ENCODE data around the gene LIN54.
"Not testable (repeated sequence)": the region's sequence is repeated elsewhere in the genome, so short reads cannot be mapped to it uniquely, and the experiment has no call there.

The LIN54 gene

DNA sequence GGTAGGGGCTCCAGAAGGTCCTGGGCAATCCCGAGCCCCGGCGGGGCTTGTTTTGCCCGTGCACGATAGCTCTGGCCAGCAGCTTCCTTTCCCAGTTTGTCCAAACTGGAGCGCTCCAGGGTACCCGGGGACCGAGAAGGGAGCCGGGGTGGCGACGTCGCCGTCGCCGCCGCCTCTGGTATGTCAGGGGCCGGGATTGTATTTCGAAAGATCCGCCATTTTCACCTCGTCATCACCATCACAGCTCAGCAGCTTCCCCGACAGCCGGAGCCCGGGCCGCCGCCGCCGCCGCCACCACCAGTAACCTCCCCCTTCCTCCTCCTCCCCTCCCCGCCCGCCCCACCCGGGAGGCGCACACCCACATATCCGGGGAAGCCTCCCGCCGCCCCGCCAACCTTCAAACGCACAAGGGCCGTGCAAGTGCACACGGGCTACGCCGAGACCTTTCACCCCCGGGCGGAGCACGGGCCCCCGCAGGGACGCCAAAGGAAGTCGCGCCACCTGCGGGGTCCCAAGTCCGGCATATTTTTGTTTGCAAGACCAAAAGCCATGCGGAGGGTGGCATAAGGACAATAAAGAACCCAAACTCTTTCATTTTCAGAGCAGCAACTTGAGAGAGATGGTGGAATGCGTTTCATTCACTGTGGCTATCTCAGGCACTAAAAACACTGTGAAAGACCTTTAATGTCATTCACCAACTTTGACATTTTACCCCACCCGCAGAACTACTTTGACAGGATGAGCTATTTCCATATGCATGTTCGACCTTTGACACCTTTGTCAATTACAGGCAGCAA, at the start of gene LIN54:
Gene LIN54 (minus strand): TSS at position 302 of the 797 bp plus-strand sequence. CDS start 25,979 bp downstream, outside the sequence.
- DNase-seq (ENCODE audit: low spot score), result peak; percentile 73

DNA sequence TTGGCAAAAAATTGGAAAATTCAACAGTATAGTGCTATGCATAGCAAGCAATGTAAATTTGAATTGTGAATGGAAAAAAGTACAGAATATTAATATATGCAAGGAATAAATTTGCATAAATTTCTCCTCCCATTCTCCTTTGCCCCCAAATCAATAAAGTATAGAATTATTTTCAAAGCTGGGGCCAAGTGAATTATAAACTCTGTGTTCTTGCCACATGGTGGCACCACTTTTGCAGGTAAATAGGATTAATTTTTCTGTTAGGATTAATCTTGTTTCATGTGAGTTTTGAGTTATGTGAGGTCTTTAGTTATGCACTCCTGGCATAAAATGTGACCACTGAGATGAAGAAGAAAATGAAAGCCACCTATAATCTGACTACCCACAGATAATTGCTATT, 44.3 kb upstream of the LIN54 start:
- no peak for DNase-seq (ENCODE audit: low spot score)

DNA sequence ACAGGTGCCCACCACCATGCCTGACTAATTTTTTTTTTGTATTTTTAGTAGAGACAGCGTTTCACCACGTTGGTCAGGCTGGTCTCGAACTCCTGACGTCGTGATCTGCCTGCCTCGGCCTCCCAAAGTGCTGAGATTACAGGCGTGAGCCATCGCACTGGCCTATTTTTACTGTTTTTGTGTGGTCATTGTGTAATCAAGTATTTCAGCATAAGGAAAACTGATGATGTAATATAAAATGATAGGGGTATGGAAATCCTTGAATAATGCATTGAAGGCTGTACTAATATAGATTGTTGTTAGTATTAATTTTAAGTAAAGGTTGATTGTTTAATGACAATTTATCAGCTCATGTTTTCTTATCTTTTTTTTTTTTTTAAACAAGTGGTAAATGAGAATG, 38.2 kb upstream of the LIN54 start:
- DNase-seq (ENCODE audit: low spot score), result not testable (repeated sequence)

DNA sequence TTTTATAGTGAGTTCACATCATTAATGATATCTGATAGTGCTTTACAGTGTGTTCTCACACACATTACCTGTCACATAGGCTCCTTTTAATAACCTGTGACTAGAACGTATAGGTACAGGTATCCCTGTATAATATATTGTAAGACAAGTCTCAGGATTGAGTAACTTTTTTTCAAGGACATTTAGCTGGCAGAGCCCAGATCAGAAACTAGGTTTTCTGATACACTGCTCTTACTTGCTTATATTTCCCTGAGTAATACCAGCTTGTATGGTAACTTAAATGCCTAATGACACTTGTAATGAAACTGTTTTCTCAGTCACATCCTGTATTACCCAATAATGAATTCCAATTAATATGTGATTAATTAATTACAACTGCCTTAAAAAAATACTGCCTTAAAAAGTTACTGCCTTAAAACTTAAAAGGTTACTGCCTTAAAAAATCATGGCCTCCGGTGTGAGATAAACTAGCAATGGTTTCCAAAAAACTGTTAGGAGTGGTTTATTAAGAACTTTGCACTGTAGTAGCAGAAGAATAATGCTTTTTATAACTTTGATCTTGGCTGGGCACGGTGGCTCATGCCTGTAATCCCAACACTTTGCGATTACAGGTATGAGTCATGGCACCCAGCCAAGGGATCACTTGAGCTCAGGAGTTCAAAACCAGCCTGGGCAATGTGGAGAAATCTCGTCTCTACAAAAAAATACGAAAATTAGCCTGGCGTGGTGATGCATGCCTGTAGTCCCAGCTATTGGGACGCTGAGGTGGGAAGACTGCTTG, 36.3 kb upstream of the LIN54 start:
- DNase-seq (ENCODE audit: low spot score), result no peak

DNA sequence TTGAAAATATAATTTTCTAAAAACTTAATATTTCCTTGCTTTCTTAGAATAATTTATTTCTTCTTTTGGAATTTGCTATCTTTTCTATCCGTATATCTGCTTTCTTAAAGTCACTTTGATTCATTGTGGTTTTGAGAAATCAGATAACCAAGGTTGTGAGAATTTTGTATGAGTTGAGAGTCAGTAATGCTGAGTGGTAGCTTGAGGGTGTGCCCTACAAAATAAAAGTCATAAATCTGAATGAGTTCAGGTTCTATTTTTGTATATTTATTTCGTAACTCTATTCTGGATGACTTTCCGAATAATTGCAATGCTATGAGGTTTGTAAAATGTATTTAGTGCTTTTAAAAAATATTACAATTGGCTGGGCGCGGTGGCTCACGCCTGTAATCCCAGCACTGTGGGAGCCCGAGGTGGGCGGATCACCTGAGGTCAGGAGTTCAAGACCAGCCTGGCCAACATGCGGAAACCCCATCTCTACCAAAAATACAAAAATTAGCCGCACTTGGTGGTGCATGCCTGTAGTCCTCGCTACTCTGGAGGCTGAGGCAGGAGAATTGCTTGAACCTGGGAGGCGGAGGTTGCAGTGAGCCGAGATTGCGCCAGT, 33.3 kb upstream of the LIN54 start:
- DNase-seq (ENCODE audit: low spot score), result no peak

DNA sequence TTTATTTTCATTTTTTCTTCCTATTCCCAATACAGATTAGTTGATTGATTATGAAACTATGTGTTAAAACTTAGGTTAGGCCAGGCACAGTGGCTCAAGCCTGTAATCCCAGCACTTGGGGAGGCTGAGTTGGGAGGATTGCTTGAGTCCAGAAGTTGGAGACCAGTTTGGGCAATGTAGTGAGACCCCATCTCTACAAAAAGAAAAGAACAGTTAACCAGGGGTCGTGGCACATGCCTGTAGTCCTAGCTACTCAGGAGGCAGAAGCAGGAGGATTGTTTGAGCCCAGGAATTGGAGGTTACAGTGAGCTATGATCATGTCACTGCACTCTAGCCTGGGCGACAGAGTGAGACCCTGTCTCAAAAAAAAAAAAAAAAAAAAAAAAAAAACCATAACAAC, 32.5 kb upstream of the LIN54 start:
- not testable (repeated sequence) for DNase-seq (ENCODE audit: low spot score)

DNA sequence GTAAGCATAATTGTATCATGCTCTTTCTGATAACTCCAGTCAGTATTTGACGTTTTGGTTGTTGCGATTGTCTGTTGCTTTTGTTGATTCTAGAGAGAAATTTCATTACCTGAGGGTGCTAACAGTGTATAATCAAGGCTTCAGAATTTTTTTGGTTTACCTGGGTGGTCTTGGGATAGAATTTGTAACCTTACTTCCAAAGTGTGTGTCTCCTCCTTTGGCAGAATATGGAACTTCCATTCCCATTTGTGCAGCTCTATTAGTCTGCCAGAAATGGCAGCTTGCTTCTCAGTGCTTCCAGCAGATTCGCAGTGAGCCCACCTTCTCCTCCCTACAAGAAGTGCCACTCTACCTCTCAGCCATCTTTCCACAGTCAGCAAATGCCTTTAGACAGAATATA, 29.6 kb upstream of the LIN54 start:
- DNase-seq (ENCODE audit: low spot score), result no peak

DNA sequence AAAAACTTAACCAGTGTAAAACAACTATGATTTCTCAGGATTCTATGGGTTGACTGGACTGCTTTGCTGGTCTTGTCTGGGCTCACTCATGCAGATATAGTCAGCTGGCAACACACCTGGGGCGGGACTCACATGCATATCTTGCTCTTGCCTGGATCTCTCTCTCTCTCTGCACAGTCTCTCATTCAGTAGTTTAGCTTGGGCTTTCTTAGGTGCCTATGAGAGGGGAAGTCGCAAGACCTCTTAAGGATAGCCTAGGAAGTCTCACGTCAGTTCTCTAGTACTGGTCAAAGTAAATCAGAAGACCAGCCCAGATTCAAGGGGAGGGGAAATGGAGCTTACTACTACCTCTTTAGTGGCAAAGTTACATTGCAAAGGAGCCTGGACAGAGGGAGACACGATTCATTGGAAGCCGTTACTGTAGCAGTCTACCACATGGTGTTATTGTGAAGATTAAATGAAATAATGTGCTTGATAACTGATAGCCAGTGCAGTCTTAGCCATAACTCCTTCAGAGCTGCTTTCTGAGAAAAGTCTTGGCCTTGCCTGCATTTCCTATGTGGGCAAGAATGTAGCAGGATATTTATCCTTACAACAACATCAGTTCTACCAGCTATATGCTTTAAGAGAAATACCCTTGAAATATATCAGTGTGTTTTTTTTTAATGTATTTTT, 26.5 kb upstream of the LIN54 start:
- DNase-seq (ENCODE audit: low spot score), result no peak

DNA sequence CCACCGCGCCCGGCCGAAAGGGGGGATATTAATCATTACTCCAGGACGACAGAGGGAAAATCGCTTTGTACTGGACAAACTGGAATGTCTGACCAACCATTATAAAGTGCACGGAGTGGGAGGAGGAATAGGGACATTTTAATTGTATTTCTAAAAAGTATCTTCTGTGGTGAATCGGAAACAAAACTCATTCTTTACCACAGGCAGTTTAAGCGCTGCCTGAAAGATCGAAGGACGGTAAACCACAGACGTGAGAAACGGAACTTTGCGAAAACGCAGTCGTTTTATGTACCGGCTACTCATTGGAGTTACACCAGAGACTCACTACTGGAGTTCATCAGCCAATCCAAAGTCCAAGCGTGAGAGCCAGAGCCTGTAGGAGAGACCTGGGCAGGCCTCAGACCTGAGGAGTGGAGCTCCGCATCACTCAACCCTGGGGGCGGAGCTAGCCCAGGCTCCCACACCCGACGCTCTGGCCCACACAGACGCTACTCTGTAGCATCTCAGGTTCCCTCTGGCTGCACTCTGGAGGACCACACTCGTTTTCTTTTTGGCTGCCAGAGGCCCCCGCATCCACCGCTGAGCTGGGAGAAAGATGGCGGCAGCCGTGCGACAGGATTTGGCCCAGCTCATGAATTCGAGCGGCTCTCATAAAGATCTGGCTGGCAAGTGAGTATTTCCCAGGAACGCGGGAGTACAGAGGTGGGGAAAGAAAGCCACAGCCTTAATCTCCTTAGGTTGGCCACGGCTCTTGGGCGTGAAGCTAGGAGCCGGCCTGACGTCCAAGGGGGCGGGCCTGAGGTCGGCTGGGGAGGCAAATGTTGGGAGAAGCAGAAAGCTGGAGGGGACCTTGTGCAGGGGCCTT, 24.2 kb upstream of the LIN54 start, which contains the start of gene COPS4:
Gene COPS4 (plus strand): TSS at position 554 of the 865 bp plus-strand sequence. CDS start 42 bp downstream, at position 596.
- peak; percentile 100 for DNase-seq (ENCODE audit: low spot score)

DNA sequence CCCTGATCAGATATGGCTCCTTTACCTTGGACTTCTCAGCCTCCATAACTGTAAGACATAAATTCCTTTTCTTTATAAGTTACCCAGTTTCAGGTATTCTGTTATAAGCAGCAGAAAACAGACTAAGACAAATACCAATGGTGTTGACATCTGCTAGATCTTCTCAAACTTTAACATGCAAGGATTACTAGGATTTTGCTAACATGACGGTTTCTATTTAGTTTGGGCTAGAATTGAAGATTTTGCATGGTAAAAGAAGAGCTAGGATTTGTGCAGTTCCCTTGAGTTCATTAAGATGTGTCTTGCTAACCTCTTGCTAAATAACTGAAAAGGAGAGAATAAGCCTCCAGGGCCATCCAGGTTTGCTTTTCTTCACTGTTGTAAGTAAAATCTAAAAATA, 19.1 kb upstream of the LIN54 start:
- no peak for DNase-seq (ENCODE audit: low spot score)

DNA sequence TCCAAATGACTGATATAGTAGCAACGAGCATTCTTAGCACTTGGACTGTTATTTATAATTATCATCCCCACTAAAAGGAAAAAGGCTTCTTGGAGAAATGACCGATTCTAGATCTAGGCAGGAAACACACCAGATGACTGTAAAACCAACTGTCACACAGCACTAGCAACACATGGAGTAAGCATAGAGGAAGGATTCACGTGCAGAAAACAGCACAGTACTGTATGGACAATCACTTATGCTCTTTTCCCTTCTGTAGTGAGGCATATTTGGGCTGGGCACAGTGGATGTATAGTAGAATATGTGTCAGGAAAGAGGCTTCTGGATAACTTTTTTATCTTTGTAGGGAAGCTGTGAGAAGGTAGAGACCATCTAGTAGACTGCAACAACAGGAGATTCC, 18.4 kb upstream of the LIN54 start:
- no peak for DNase-seq (ENCODE audit: low spot score)

DNA sequence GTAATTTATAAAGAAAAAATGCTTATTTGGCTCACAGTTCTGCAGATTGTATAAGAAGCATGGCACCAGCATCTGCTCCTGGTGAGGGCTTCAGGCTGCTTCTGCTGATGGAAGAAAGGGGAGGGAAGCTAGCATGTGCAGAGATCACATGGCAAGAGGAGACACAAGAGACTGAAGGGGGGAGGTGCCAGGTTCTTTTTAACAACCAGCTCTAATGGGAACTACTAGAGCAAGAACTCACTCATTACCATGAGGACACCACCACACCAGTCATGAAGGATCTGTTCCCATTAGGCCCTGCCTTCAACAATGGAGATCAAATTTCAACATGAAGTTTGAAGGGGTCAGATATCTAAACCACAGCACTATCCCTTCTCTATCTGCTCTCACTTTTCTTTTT, 14.9 kb upstream of the LIN54 start:
- no peak for DNase-seq (ENCODE audit: low spot score)

DNA sequence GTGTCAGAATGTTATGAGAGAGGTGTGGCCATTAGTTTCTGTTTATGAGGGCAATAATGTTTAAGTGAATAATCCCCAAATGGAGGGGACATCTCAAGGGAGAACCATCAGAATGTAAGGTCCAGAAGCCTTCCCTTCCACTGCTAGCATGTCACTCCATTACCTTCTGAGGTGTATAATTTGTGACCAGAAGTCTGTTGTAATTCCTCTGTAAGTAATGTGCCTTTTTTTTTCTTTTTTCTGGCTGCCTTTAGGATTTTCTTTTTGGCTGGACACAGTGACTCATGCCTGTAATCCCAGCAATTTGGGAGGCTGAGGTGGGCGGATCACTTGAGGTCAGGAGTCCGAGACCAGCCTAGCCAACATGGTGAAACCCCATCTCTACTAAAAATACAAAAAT, 13.6 kb upstream of the LIN54 start:
- DNase-seq (ENCODE audit: low spot score), result no peak

DNA sequence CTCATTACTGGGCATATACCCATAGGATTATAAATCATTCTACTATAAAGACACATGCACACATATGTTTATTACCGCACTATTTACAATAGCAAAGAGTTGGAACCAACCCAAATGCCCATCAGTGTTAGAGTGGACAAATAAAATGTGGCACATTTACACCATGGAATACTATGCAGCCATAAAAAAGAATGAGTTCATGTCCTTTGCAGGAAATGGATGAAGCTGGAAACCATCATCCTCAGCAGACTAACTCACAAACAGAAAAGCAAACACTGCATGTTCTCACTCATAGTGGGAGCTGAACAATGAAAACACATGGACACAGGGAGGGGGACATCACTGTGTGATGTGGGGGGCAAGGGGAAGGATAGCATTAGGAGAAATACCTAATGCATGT, 13.0 kb upstream of the LIN54 start:
- not testable (repeated sequence) for DNase-seq (ENCODE audit: low spot score)

DNA sequence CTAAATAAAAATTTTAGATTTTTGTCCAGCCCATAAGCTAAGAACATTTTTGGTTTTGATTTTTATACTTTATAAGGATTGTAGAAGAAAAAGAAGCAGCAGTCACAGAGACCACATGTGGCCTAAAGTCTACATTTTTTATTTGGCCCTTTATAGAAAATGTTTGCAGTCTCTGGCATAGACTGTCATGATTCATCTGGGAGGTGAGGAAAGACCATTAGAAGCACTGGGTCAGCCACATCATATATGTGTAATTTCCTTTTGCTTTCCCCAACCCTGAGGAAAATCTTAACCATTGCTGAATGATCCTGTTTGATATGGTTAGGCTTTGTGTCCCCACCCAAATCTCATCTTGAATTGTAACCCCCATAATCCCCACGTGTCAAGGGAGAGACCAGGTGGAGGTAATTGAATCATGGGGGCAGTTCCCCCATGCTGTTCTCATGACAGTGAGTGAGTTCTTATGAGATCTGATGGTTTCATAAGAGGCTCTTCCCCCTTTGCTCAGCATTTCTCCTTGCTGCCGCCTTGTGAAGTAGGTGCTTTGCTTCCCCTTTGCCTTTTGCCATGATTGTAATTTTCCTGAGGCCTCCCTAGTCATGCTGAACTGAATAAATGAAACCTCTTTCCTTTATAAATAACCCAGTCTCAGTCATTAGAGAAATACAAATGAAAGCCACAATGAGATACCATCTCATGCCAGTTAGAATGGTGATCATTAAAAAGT, 12.3 kb upstream of the LIN54 start:
- no peak for DNase-seq (ENCODE audit: low spot score)

DNA sequence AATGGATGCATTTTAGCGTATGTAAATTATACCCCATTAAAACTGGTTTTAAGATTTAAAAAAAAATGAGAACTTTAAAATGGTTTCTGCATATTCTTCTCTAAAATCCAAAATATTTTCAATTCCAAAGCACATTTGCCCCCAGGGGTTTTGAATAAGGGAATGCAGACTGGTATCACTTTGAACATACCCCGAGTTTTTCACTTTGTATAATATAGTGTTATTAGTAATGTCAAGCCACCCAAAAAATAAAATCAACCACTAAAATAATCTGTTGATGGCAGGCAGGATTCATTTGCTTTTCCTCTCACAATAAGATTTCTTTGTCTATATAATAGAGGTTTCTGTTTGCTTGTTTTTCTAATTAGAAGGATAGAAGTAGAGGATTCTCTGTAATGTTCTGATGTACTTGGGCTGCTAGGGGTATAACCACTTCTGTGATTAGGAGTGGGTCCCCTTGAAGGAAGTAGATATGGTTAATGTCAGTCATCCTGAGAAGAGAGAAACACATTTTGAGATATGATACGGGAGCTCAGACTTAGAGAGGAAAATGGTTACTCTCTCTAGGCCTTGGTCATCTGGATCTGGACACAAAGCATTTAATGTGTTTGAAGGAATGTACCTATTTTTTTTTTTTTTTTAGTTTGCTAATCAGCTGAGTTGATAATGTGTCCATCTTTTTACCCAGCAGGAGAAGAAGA, 9.3 kb upstream of the LIN54 start:
- no peak for DNase-seq (ENCODE audit: low spot score)

DNA sequence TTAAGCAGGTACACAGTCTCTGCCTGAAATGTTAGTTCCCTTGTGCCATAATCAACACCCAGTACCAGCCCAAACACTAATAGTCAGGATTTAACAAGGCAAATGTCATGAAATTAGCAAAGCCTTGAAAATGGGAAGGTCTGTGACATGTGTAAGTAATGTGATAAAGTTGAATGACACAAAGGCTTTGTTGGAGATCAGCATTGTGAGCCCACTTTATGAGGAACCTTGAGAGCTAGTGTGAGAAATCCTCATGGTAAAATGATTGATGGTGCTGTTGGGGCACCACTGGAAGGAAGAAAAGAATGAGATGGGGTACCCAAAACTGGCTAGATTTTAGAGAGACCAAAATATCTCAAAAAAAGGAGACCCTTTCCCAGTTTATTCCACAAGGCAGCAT, 3.3 kb upstream of the LIN54 start:
- no peak for DNase-seq (ENCODE audit: low spot score)

DNA sequence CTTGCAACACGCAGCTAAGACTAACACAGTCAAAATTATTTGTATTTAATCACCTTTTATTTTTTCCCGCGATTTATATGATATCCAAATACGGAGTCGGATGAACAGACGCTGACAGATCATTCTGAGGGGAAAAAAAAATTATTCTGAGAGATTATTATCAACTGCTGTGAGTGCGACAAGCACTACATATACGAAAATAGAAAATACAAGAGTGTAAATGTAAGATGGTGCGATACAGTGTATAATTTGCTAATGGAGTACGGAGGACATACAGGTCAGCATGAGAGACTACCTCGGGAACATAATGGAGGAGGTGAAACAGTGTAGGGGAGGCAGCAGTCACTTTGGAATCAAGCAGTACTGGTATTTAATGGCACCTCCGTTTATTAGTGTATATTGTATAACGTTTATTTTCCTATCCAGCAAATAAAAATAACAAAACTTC, 2.8 kb upstream of the LIN54 start:
- DNase-seq (ENCODE audit: low spot score), result no peak

DNA sequence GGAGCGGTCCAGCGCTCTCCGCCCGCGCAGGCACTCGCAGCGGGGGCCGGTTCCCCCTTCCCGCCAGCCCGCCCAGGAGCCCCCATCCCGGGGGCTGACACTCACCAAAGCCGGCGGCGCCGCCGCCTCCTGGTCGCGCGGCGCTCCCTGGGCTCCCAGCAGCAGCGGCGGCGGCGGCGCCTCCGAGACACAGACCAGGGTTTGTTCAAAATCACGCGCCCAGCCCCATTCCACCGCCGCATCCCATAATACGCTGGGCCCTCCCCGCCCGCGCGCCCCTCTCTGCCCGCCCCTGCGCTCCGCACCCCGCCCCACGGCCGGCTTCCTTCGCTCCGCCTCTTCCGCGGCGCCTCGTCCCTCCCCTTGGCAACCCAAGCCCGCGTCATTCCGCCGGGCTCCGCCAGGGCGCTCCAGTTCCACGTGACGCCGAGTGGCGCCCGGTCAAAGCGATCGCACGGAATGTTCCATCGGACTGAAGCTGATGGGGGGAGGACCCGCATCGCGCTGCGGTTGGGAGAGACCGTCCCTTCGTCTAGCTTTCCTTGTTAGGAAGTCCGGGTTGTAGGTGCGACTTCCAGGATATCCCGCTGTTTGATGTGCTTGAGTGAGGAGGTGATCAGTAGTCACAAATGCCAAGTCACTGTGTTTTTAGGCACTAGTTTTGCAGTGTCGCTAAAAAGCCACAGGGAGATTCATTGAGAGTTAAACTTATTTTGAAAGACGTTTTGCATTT, 2.2 kb upstream of the LIN54 start:
- peak; percentile 99 for DNase-seq (ENCODE audit: low spot score)
